ENCODE measurements around the gene TUBGCP5. TPM values are rescaled to one million over a fixed set of nuclear protein-coding genes. Genes with fewer than 3 reads are reported as not detected.

TUBGCP5 gene
- total and polyA plus RNA-seq, 10 donors = 4.6 to 27.5 (median 18.5) TPM

GRCh38 chr15:23075927-23076326 is 36.6 kb upstream of the TUBGCP5 start:
- no peak overlapping the region for H3K27ac ChIP-seq
- H3K4me1 ChIP-seq = no peaks in the 10 kb centered on the region
- peaks cover 0 to 32% (median 0%) of the 10 kb centered on the region in 7 donors for H3K27me3 ChIP-seq (replicated peaks in 1 of 7)
- no peaks in the 10 kb centered on the region for H3K9me3 ChIP-seq
- WGBS, 5 donors = 60 to 77% (median 73%) methylated on average over 4 of the region's 4 CpGs
- TF ChIP-seq POLR2A (IDR thresholded peaks at IDR 0.05) = no peak
- no peak overlapping the region for H3K4me3 ChIP-seq
- DNase-seq = no peak
- intact Hi-C loops (cut with DNase I; ENCODE audit: low total_unique reads) = no loop called here
- no peaks in the 10 kb centered on the region for H3K36me3 ChIP-seq

- no peak for TF ChIP-seq POLR2A (IDR thresholded peaks at IDR 0.05)
- TF ChIP-seq, protein P1, sequence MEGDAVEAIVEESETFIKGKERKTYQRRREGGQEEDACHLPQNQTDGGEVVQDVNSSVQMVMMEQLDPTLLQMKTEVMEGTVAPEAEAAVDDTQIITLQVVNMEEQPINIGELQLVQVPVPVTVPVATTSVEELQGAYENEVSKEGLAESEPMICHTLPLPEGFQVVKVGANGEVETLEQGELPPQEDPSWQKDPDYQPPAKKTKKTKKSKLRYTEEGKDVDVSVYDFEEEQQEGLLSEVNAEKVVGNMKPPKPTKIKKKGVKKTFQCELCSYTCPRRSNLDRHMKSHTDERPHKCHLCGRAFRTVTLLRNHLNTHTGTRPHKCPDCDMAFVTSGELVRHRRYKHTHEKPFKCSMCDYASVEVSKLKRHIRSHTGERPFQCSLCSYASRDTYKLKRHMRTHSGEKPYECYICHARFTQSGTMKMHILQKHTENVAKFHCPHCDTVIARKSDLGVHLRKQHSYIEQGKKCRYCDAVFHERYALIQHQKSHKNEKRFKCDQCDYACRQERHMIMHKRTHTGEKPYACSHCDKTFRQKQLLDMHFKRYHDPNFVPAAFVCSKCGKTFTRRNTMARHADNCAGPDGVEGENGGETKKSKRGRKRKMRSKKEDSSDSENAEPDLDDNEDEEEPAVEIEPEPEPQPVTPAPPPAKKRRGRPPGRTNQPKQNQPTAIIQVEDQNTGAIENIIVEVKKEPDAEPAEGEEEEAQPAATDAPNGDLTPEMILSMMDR (IDR thresholded peaks at IDR 0.05 in 8 of 11, conservative IDR thresholded peaks at IDR 0.05 in 3 of 11) = no peak
- TF ChIP-seq POLR2AphosphoS5 (IDR thresholded peaks at IDR 0.05) = no peak
- intact Hi-C loops (cut with DNase I; ENCODE audit: low total_unique reads) = no loop called here
- H3K9me3 ChIP-seq = no peaks in the 10 kb centered on the region
Measured at GRCh38 chr15:23074684-23075083, 35.3 kb upstream of the TUBGCP5 start.

DNA sequence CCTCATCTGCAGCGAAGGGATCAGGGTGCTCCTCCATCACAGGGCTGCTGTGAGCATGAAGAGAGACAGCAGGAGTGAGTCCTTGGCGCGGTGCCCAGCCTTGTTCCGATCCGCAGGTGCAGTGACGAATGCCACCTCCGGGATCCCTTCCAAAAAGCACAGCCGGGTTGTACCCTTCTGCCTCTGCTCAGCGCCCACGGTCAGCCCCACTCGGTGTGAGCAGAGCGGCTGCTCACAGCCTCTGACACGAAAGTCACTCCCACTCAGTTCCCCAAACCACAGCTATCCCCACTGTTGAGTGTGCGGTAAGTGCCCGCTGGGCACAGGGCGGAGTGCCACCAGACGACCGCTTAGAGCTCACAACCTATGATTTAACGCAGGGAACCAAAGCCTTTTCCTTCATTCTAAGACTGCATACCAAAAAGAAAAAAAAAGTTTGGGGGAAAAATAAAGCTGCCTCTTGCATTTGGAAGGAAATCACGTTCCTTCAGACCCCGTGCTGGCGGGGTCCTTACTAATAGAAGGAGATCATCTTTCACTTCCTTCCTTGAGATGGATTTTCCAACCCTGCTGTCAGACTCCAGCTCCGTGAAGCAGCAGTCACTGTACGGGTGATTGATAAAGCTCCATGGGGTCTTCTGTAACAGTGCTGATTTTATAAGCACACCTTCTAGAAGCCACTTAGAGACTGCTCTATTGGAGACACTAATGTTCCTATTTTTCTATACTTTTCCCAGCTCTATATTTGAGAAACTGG is 34.7 kb upstream of the TUBGCP5 start:
- WGBS, 5 donors = 58 to 74% (median 72%) methylated on average over 24 of the region's 24 CpGs
- DNase-seq = no peak
- Histone ChIP-seq H3K27ac (no peak overlapping the region), H3K36me3 (no peaks in the 10 kb centered on the region), H3K9me3 (no peaks in the 10 kb centered on the region), H3K4me1 (no peaks in the 10 kb centered on the region), H3K27me3 (replicated peaks in 1 of 7) (peaks cover 0 to 36% (median 0%) of the 10 kb centered on the region in 7 donors), H3K4me3 (no peak overlapping the region)
- TF ChIP-seq POLR2AphosphoS5 (IDR thresholded peaks at IDR 0.05) (no peak), POLR2A (IDR thresholded peaks at IDR 0.05) (no peak)
- TF ChIP-seq, protein P1 (IDR thresholded peaks at IDR 0.05 in 8 of 11, conservative IDR thresholded peaks at IDR 0.05 in 3 of 11) = no peak
- intact Hi-C loops (cut with DNase I; ENCODE audit: low total_unique reads) = no loop called here

More at GRCh38 chr15:23074684-23075083, 35.3 kb upstream of the TUBGCP5 start:
- no peaks in the 10 kb centered on the region for H3K4me1 ChIP-seq
- no peak for DNase-seq
- peaks cover 0 to 36% (median 0%) of the 10 kb centered on the region in 7 donors for H3K27me3 ChIP-seq (replicated peaks in 1 of 7)
- no peak overlapping the region for H3K4me3 ChIP-seq
- no peaks in the 10 kb centered on the region for H3K36me3 ChIP-seq
- WGBS, 5 donors = 57 to 88% (median 71%) methylated on average over 1 of the region's 1 CpG
- no peak overlapping the region for H3K27ac ChIP-seq

GRCh38 chr15:23072633-23073032 is 33.3 kb upstream of the TUBGCP5 start:
- Histone ChIP-seq H3K9me3 (peaks cover 0 to 8% (median 4%) of the 10 kb centered on the region in 8 donors), H3K27ac (no peak overlapping the region), H3K27me3 (replicated peaks in 1 of 7) (peaks cover 0 to 36% (median 0%) of the 10 kb centered on the region in 7 donors), H3K4me1 (no peaks in the 10 kb centered on the region), H3K4me3 (no peak overlapping the region), H3K36me3 (no peaks in the 10 kb centered on the region)
- TF ChIP-seq POLR2A (IDR thresholded peaks at IDR 0.05) (no peak), POLR2AphosphoS5 (IDR thresholded peaks at IDR 0.05) (no peak)
- TF ChIP-seq, protein P1 (IDR thresholded peaks at IDR 0.05 in 8 of 11, conservative IDR thresholded peaks at IDR 0.05 in 3 of 11) = no peak
- DNase-seq = no peak
- 80 to 100% (median 95%) methylated on average over 1 of the region's 1 CpG for WGBS, 5 donors
- intact Hi-C loops (cut with DNase I; ENCODE audit: low total_unique reads) = no loop called here

Data from spleen (tissue), 11 donors.